ENCODE measurements around the gene HLF. TPM values are rescaled to one million over a fixed set of nuclear protein-coding genes. Genes with fewer than 3 reads are reported as not detected.

HLF gene
- total RNA-seq, 1 donor from 2014 or later = 8.6 TPM

- no peak for FAIRE-seq
- DNase-seq (ENCODE audit: low spot score in 2 of 2) = no peak
Measured at GRCh38 chr17:55304171-55304859, 39.6 kb downstream of the HLF start.

GRCh38 chr17:55305321-55306087, 40.7 kb downstream of the HLF start:
- DNase-seq (ENCODE audit: low spot score in 2 of 2) = no peak
- FAIRE-seq = no peak

- FAIRE-seq = no peak
Measured at GRCh38 chr17:55307879-55308278, 43.1 kb downstream of the HLF start.

GRCh38 chr17:55308613-55309391, 44.0 kb downstream of the HLF start:
- DNase-seq (ENCODE audit: low spot score in 2 of 2) (no peak), FAIRE-seq (no peak)

More at GRCh38 chr17:55307879-55308278, 43.1 kb downstream of the HLF start:
- no peak for DNase-seq (ENCODE audit: low spot score in 2 of 2)

- FAIRE-seq (no peak), DNase-seq (ENCODE audit: low spot score in 2 of 2) (no peak)
Measured at GRCh38 chr17:55311767-55312375, 47.1 kb downstream of the HLF start.

GRCh38 chr17:55312852-55313251, 48.1 kb downstream of the HLF start:
- FAIRE-seq (no peak), DNase-seq (ENCODE audit: low spot score in 2 of 2) (no peak)

- no peak for FAIRE-seq
- no peak for DNase-seq (ENCODE audit: low spot score in 2 of 2)
Measured at GRCh38 chr17:55314061-55314783, 49.5 kb downstream of the HLF start.

GRCh38 chr17:55314784-55315491, 50.2 kb downstream of the HLF start:
- no peak for DNase-seq (ENCODE audit: low spot score in 2 of 2)
- no peak for FAIRE-seq

- FAIRE-seq = no peak
- no peak for DNase-seq (ENCODE audit: low spot score in 2 of 2)
Measured at GRCh38 chr17:55316499-55316898, 51.7 kb downstream of the HLF start.

GRCh38 chr17:55317284-55317683, 52.5 kb downstream of the HLF start:
- FAIRE-seq (no peak), DNase-seq (ENCODE audit: low spot score in 2 of 2) (no peak)

- DNase-seq (ENCODE audit: low spot score in 2 of 2) (no peak), FAIRE-seq (no peak)
Measured at GRCh38 chr17:55318081-55318480, 53.3 kb downstream of the HLF start.

GRCh38 chr17:55318715-55319487, 54.1 kb downstream of the HLF start:
- DNase-seq (ENCODE audit: low spot score in 2 of 2) (no peak), FAIRE-seq (no peak)

GRCh38 chr17:55319933-55320593, 55.3 kb downstream of the HLF start:
- FAIRE-seq (no peak), DNase-seq (ENCODE audit: low spot score in 2 of 2) (no peak)

GRCh38 chr17:55320594-55321426, 56.0 kb downstream of the HLF start:
- DNase-seq (ENCODE audit: low spot score in 2 of 2) (no peak), FAIRE-seq (no peak)

- no peak for FAIRE-seq
- no peak for DNase-seq (ENCODE audit: low spot score in 2 of 2)
Measured at GRCh38 chr17:55321427-55322060, 56.8 kb downstream of the HLF start.

- FAIRE-seq = no peak
- DNase-seq (ENCODE audit: low spot score in 2 of 2) = no peak
Measured at GRCh38 chr17:55322453-55322985, 57.8 kb downstream of the HLF start.
